T-helper 22 cell (primary cell): ENCODE results near the gene AKAP8L.

Experiments
- DNase-seq: peaks from one replicate; pipeline ENCODE4 v3.0.0-alpha.2; 2020; ENCODE audit warnings: low read depth

AKAP8L gene

GRCh38 chr19:15448778-15449619, 30.2 kb upstream of the AKAP8L start:
- DNase-seq: no peak

- no peak for DNase-seq
Measured at GRCh38 chr19:15448044-15448777, 29.4 kb upstream of the AKAP8L start.

- no peak for DNase-seq
Measured at GRCh38 chr19:15447057-15447456, 28.3 kb upstream of the AKAP8L start.

GRCh38 chr19:15445807-15446376, 27.1 kb upstream of the AKAP8L start:
- DNase-seq: no peak

GRCh38 chr19:15445227-15445605, 26.4 kb upstream of the AKAP8L start:
- DNase-seq: no peak

- DNase-seq: no peak
Measured at GRCh38 chr19:15444505-15445226, 25.9 kb upstream of the AKAP8L start.

- no peak for DNase-seq
Measured at GRCh38 chr19:15443838-15444237, 25.1 kb upstream of the AKAP8L start.

GRCh38 chr19:15443325-15443724, 24.5 kb upstream of the AKAP8L start:
- DNase-seq: no peak

GRCh38 chr19:15442142-15442920, 23.5 kb upstream of the AKAP8L start:
- no peak for DNase-seq

- no peak for DNase-seq
Measured at GRCh38 chr19:15441317-15441716, 22.5 kb upstream of the AKAP8L start.

- DNase-seq: no peak
Measured at GRCh38 chr19:15439821-15440641, 21.2 kb upstream of the AKAP8L start.

- DNase-seq: no peak
Measured at GRCh38 chr19:15439078-15439799, 20.5 kb upstream of the AKAP8L start.

- DNase-seq: no peak
Measured at GRCh38 chr19:15438577-15438976, 19.8 kb upstream of the AKAP8L start.

- no peak for DNase-seq
Measured at GRCh38 chr19:15438124-15438496, 19.3 kb upstream of the AKAP8L start.

GRCh38 chr19:15437355-15438123, 18.8 kb upstream of the AKAP8L start:
- no peak for DNase-seq

GRCh38 chr19:15436826-15437110, 18.0 kb upstream of the AKAP8L start:
- DNase-seq: no peak

GRCh38 chr19:15436012-15436825, 17.4 kb upstream of the AKAP8L start:
- no peak for DNase-seq

- DNase-seq: no peak
Measured at GRCh38 chr19:15433519-15434069, 14.8 kb upstream of the AKAP8L start.
